HG02798 (cell line): ENCODE results near the gene STXBP2.
A peak's percentile ranks its signal among the peaks of the same experiment; 100 is the strongest.
"Not testable (repeated sequence)": the region's sequence is repeated elsewhere in the genome, so short reads cannot be mapped to it uniquely, and the experiment has no call there.

Source experiments
- ATAC-seq: cut with Tn5 transposase; IDR thresholded peaks from one replicate; pipeline ENCODE4 v1.9.1; 2021; ENCODE audit warnings: mild to moderate bottlenecking; ENCODE audit not compliant: unreplicated experiment, poor library complexity

STXBP2 gene

GRCh38 chr19:7631577-7631976 lies 5.3 kb upstream of the STXBP2 start:
- no peak for ATAC-seq

- ATAC-seq: no peak
These were observed 4.3 kb upstream of the STXBP2 start for GRCh38 chr19:7632340-7633203.

- ATAC-seq: no peak
These were observed 3.2 kb upstream of the STXBP2 start, which contains the start of gene PCP2 for GRCh38 chr19:7633698-7634097. PCP2 (minus strand) TSS chr19:7633719; CDS start chr19:7633457, 262 bp downstream.

GRCh38 chr19:7635670-7636069 lies 1.2 kb upstream of the STXBP2 start:
- no peak for ATAC-seq

GRCh38 chr19:7636317-7636690 lies 606 bp upstream of the STXBP2 start:
- no peak for ATAC-seq

GRCh38 chr19:7637374-7638256 lies 705 bp downstream of the STXBP2 start:
- ATAC-seq: peak; percentile 12

- ATAC-seq: no peak
These were observed 2.0 kb downstream of the STXBP2 start for GRCh38 chr19:7638802-7639465.

- ATAC-seq: no peak
These were observed 3.0 kb downstream of the STXBP2 start for GRCh38 chr19:7639863-7640348.

GRCh38 chr19:7640803-7641202 lies 3.9 kb downstream of the STXBP2 start:
- no peak for ATAC-seq

GRCh38 chr19:7641290-7642276 lies 4.7 kb downstream of the STXBP2 start:
- no peak for ATAC-seq

- ATAC-seq: no peak
These were observed 5.6 kb downstream of the STXBP2 start for GRCh38 chr19:7642295-7643030.

- no peak for ATAC-seq
These were observed 6.1 kb downstream of the STXBP2 start for GRCh38 chr19:7643031-7643415.

- ATAC-seq: not testable (repeated sequence)
These were observed 7.0 kb downstream of the STXBP2 start for GRCh38 chr19:7643629-7644549.

- no peak for ATAC-seq
These were observed 7.6 kb downstream of the STXBP2 start for GRCh38 chr19:7644550-7644877.

GRCh38 chr19:7645163-7645562 lies 8.3 kb downstream of the STXBP2 start:
- no peak for ATAC-seq

GRCh38 chr19:7645656-7646425 lies 8.9 kb downstream of the STXBP2 start:
- ATAC-seq: no peak

- ATAC-seq: no peak
These were observed 9.5 kb downstream of the STXBP2 start for GRCh38 chr19:7646426-7646700.
